Loucy (cell line): ENCODE measurements around the gene TLCD2.

Source experiments
- CTCF ChIP-seq: fragments of 200-600 bp; sonication (generic); conservative IDR thresholded peaks from 2 replicates; pipeline ENCODE4 v1.5.1; 2014; ENCODE audit warnings: mild to moderate bottlenecking, antibody characterized with exemption, low read length
- EZH2phosphoT487 ChIP-seq: fragments of 200-600 bp; IDR thresholded peaks from 2 replicates; pipeline ENCODE4 v1.6.1; 2018; ENCODE audit warnings: antibody characterized with exemption, mild to moderate bottlenecking, moderate library complexity, borderline replicate concordance

DNA sequence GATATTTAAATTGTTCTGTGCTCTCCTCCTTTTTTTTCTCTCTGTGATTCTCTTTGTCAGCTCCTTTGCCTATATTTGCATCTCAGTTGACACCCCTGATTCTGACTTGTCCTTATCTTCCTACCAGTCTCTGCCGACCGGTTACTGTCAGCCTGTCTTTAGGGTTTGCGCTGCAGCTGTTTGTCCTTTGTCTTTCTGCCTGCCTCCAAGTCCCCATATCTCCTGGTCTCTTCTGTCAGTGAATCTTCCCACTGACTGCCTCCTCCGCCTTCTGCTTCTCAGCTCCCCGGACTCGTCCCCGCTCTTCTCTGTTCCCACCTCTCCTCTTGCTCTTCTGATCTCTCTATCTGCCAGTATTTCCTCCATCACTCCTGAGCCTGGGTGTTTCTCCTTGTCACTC is 5.2 kb downstream of the TLCD2 start:
- TF ChIP-seq CTCF (no peak), EZH2phosphoT487 (no peak)
